GM12873 (cell line): ENCODE results near the gene SNTN.

ENCODE experiments used
- CTCF ChIP-seq: IDR thresholded peaks from 2 replicates; pipeline ENCODE4 v1.5.1; 2012; ENCODE audit warnings: low read depth, mild to moderate bottlenecking, moderate library complexity, low read length, control low read depth; ENCODE audit not compliant: insufficient read depth; ENCODE audit errors: missing control alignments

The SNTN gene

DNA sequence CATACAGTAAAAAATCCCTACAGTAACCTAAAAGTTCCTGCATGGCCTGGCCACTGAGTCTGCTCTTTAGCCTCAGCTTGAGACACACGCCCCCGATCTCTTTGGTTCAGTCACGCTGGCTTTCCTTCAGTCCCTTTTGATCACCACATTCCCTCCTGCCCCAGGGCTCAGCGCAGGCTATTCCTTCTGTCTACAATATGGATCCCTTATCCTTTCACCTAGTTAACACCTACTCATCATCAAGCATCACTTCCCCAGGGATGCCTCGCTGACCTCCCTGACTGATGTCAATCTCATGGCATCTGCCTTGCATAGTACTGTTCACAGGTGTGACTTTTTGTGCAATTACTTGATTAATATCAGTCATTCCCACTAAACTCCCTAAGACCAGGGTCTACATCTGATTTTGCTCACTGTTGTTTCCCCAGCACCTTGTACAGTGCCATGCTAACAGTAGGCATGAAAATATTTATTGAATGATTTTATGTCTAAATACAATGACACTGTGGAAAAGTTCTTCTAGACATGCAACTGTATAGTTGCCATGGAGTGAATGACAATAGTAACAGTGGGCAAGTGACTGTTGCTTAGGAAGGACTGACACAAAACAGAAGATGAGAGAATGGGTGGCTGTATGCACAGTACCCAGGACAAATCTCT, at the start of gene SNTN:
Gene SNTN, plus strand, starts transcription at position 610 of the 660 bp plus-strand sequence. Its CDS starts 13 bp downstream, at position 623.
- TF ChIP-seq CTCF: no peak

DNA sequence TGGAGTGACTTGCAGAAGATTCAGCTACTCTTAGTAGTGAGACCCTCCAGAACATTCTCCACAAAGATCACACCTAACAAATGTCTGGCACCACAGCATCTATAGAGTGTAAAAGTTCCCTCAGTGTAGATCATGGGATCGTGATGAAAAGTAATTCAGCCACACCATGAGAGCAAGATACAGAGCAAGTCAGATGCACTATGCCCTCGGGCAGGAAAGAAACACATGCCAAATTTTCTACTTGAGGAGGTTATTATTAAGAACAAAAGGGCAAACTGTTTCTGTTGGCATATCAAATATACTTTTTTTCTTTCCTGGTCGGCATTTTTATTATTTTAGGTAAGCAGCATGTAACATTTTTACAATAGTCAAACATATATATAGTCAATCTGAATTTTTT, 44.8 kb upstream of the SNTN start:
- no peak for TF ChIP-seq CTCF

GRCh38 chr3:63609408-63609807, 43.1 kb upstream of the SNTN start:
- no peak for TF ChIP-seq CTCF

DNA sequence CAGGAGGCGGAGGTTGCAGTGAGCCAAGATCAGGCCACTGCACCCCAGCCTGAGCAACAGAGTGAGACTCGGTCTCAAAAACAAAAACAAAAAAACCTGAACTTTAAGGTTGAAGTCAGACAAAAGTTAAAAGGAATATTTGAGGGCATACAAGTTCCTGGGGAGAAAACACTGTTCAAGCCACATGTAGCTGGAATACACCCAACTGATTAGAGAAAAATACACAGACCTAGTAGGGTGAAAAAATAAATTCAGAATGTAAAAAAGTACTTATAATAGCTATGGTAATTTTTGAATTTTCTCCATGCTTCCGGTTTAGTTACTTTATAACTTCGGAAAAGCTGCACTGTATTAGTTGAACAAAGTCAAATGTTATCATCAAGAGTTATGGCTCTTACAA, 42.6 kb upstream of the SNTN start:
- no peak for TF ChIP-seq CTCF

- TF ChIP-seq CTCF: no peak
Measured at GRCh38 chr3:63611382-63611781, 41.1 kb upstream of the SNTN start.

- no peak for TF ChIP-seq CTCF
Measured at GRCh38 chr3:63613561-63613960, 38.9 kb upstream of the SNTN start.

DNA sequence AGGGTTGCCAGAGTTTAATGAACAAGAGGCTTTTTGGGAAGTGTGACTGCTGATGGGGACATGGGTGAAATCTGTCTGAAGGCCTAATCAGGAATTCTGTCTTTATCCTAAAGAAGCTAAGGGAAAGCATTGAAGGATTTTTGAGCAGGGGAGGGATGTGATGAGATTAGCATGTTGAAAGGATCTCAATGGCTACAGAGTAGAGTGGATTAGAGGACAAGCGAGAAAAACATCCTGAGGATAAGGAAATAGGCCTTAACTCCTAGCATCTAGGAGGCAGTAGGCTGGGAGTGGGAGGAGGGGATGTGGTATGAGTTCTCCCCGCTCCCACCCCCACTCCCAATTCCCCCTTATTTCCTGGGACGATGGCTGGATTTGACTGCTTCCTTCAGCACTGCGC, 35.1 kb upstream of the SNTN start:
- no peak for TF ChIP-seq CTCF
